Esophagus muscularis mucosa (tissue), 4 donors: Measurements from ENCODE around the gene EIF2S2. TPM values are rescaled to one million over a fixed set of nuclear protein-coding genes. Genes with fewer than 3 reads are reported as not detected.
A peak's percentile ranks its signal among the peaks of the same experiment; 100 is the strongest.

Experiments
- DNase-seq: peaks from one replicate; pipeline ENCODE4 v3.0.0-alpha.2; 2017; ENCODE audit errors: extremely low spot score
- H3K27ac ChIP-seq, 4 donors: fragments of 200-600 bp; sonication (generic); replicated peaks in 1 of 4; 1 replicate in 3 of 4; 2 replicates in 1 of 4; pipeline ENCODE4 v1.5.1; 2016 to 2019; ENCODE audit warnings: mild to moderate bottlenecking in 1 of 4
- H3K27me3 ChIP-seq, 4 donors: fragments of 200-600 bp; sonication (generic); one replicate each; pipeline versions ENCODE4 v1.5.1 to v1.6.0; 2016 to 2019
- H3K36me3 ChIP-seq, 4 donors: fragments of 200-600 bp; sonication (generic); one replicate each; pipeline ENCODE4 v1.5.1; 2016 to 2019
- H3K4me1 ChIP-seq, 4 donors: fragments of 200-600 bp; sonication (generic); one replicate each; pipeline ENCODE4 v1.5.1; 2016 to 2019
- H3K4me3 ChIP-seq, 4 donors: fragments of 200-600 bp; sonication (generic); 1 replicate in 2 of 4; 2 replicates in 2 of 4; pipeline ENCODE4 v1.5.1; 2016 to 2019; ENCODE audit warnings: mild to moderate bottlenecking in 4 of 4, moderate library complexity in 1 of 4
- H3K9me3 ChIP-seq, 4 donors: fragments of 200-600 bp; sonication (generic); 1 replicate in 3 of 4; 2 replicates in 1 of 4; pipeline ENCODE4 v1.5.1; 2016 to 2019
- EP300 ChIP-seq: sonication (generic); formaldehyde crosslinking; IDR thresholded peaks from one replicate; pipeline ENCODE4 v1.6.1; 2017; ENCODE audit warnings: antibody characterized with exemption
- POLR2A ChIP-seq: fragments of 450-650 bp; IDR thresholded peaks from one replicate; pipeline ENCODE4 v1.6.1; 2017; ENCODE audit warnings: antibody characterized with exemption, moderate library complexity, mild to moderate bottlenecking, low read depth
- POLR2AphosphoS5 ChIP-seq, 2 donors: sonication (generic); formaldehyde crosslinking; IDR thresholded peaks; one replicate each; pipeline ENCODE4 v1.6.1; 2017; ENCODE audit warnings: antibody characterized with exemption in 2 of 2
- WGBS: methylation state at CpG from one replicate; pipeline ENCODE4 v1.1.5; 2018; 5-methylcytosine and 5-hydroxymethylcytosine counted together
- intact Hi-C: fragments of 100-400 bp; cut with DNase I; formaldehyde crosslinking; loops from one replicate; pipeline ENCODE4 v1.15.1; 2023
- total RNA-seq, 4 donors: library from RNA; depleted of rRNA; stranded (reverse); fragments of >200 nt; gene quantifications; one replicate each; pipeline versions ENCODE4 v1.1.0 to v1.2.1, GENCODE V29; 2016
- TF ChIP-seq, protein P1 (sequence below), 3 experiments: fragments of 200-600 bp in 2 of 3; fragments of 450-650 bp in 1 of 3; sonication (generic) in 2 of 3; IDR thresholded peaks; one replicate each; pipeline ENCODE4 v1.5.1; 2017 to 2019; ENCODE audit warnings: antibody characterized with exemption in 3 of 3, mild to moderate bottlenecking in 2 of 3, moderate library complexity in 1 of 3

EIF2S2 gene
- total RNA-seq, 4 donors from 2014 or later: 48.6 to 64.2 (median 58.7) TPM

GRCh38 chr20:34069341-34070078 lies 42.5 kb downstream of the EIF2S2 start:
- intact Hi-C loops: loop anchor here (2.0 to 5.0 kb wide), 4 partner anchors 77 to 207 kb away; partner anchors contain the start of gene RALY
- H3K36me3 ChIP-seq: peaks cover 0 to 26% (median 17%) of the 10 kb centered on the region in 4 donors
- peak; percentile 94 for DNase-seq
- 39% methylated on average over 7 of the region's 7 CpGs for WGBS
- TF ChIP-seq, protein P1, sequence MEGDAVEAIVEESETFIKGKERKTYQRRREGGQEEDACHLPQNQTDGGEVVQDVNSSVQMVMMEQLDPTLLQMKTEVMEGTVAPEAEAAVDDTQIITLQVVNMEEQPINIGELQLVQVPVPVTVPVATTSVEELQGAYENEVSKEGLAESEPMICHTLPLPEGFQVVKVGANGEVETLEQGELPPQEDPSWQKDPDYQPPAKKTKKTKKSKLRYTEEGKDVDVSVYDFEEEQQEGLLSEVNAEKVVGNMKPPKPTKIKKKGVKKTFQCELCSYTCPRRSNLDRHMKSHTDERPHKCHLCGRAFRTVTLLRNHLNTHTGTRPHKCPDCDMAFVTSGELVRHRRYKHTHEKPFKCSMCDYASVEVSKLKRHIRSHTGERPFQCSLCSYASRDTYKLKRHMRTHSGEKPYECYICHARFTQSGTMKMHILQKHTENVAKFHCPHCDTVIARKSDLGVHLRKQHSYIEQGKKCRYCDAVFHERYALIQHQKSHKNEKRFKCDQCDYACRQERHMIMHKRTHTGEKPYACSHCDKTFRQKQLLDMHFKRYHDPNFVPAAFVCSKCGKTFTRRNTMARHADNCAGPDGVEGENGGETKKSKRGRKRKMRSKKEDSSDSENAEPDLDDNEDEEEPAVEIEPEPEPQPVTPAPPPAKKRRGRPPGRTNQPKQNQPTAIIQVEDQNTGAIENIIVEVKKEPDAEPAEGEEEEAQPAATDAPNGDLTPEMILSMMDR (IDR thresholded peaks at IDR 0.05): peak; percentile 85 to 90 (median 88)
- no peak for TF ChIP-seq POLR2A
- no peak for TF ChIP-seq EP300
- peak in 1 of 2 donors; percentile 65 for TF ChIP-seq POLR2AphosphoS5 (IDR thresholded peaks at IDR 0.05)
- peaks cover 27 to 47% (median 42%) of the 10 kb centered on the region in 4 donors for H3K4me1 ChIP-seq
- no peak overlapping the region for H3K4me3 ChIP-seq
- no peaks in the 10 kb centered on the region for H3K9me3 ChIP-seq
- H3K27me3 ChIP-seq: no peaks in the 10 kb centered on the region
- peak overlapping the region in 1 of 4 donors; percentile 24 for H3K27ac ChIP-seq

GRCh38 chr20:34068001-34068400 lies 44.0 kb downstream of the EIF2S2 start:
- DNase-seq: no peak
- H3K9me3 ChIP-seq: no peaks in the 10 kb centered on the region
- WGBS: 86% methylated on average over 1 of the region's 1 CpG
- TF ChIP-seq EP300 (no peak), POLR2AphosphoS5 (IDR thresholded peaks at IDR 0.05) (no peak), POLR2A (no peak)
- TF ChIP-seq, protein P1 (IDR thresholded peaks at IDR 0.05): no peak
- no peak overlapping the region for H3K27ac ChIP-seq
- H3K4me3 ChIP-seq: no peak overlapping the region
- intact Hi-C loops: loop anchor here (2.0 to 5.0 kb wide), 3 partner anchors 76 to 205 kb away; partner anchors contain the start of gene RALY
- peaks cover 0 to 10% (median 8%) of the 10 kb centered on the region in 4 donors for H3K36me3 ChIP-seq
- no peaks in the 10 kb centered on the region for H3K27me3 ChIP-seq
- H3K4me1 ChIP-seq: peaks cover 27 to 52% (median 47%) of the 10 kb centered on the region in 4 donors

- Histone ChIP-seq H3K27me3 (no peaks in the 10 kb centered on the region), H3K4me1 (peaks cover 27 to 59% (median 53%) of the 10 kb centered on the region in 4 donors), H3K36me3 (no peaks in the 10 kb centered on the region), H3K27ac (no peak overlapping the region), H3K4me3 (no peak overlapping the region), H3K9me3 (no peaks in the 10 kb centered on the region)
- intact Hi-C loops: loop anchor here (5.0 kb wide), 1 partner anchor 74 kb away; the partner anchor contains the start of gene RALY
- no peak for TF ChIP-seq EP300
- TF ChIP-seq, protein P1 (IDR thresholded peaks at IDR 0.05): no peak
- TF ChIP-seq POLR2A: no peak
- no peak for TF ChIP-seq POLR2AphosphoS5 (IDR thresholded peaks at IDR 0.05)
- 74% methylated on average over 3 of the region's 3 CpGs for WGBS
- no peak for DNase-seq
Measured at GRCh38 chr20:34066476-34067090, 45.5 kb downstream of the EIF2S2 start.

- H3K27me3 ChIP-seq: no peaks in the 10 kb centered on the region
- no peak overlapping the region for H3K4me3 ChIP-seq
- no peaks in the 10 kb centered on the region for H3K9me3 ChIP-seq
- no peaks in the 10 kb centered on the region for H3K36me3 ChIP-seq
- TF ChIP-seq, protein P1 (IDR thresholded peaks at IDR 0.05): no peak
- no peak for TF ChIP-seq POLR2AphosphoS5 (IDR thresholded peaks at IDR 0.05)
- TF ChIP-seq POLR2A: no peak
- TF ChIP-seq EP300: no peak
- intact Hi-C loops: loop anchor here (5.0 kb wide), 1 partner anchor 73 kb away; the partner anchor contains the start of gene RALY
- H3K27ac ChIP-seq: peak overlapping the region in 1 of 4 donors; percentile 3
- no peak for DNase-seq
- 70% methylated on average over 2 of the region's 2 CpGs for WGBS
- H3K4me1 ChIP-seq: peaks cover 27 to 66% (median 56%) of the 10 kb centered on the region in 4 donors
Measured at GRCh38 chr20:34065260-34065659, 46.8 kb downstream of the EIF2S2 start.
